Myocyte (in vitro differentiated cells): ENCODE results near the gene CCL21. TPM values are rescaled to one million over a fixed set of nuclear protein-coding genes. Genes with fewer than 3 reads are reported as not detected.
"Not testable (repeated sequence)": the region's sequence is repeated elsewhere in the genome, so short reads cannot be mapped to it uniquely, and the experiment has no call there.

Experiments
- DNase-seq: peaks from one replicate; pipeline ENCODE4 v3.0.0-alpha.2; 2012; ENCODE audit warnings: low read depth
- polyA plus RNA-seq: library from polyadenylated mRNA; unstranded; fragments of >200 nt; gene quantifications from one replicate; pipeline ENCODE4 v1.2.1, GENCODE V29; 2012; ENCODE audit warnings: missing spikeins
- total RNA-seq: library from RNA; depleted of rRNA; stranded (reverse); fragments of >200 nt; gene quantifications from 2 replicates; pipeline ENCODE4 v1.2.3, GENCODE V29; 2014

The CCL21 gene
- not detected in 2 replicates for total RNA-seq
- polyA plus RNA-seq, result not detected

DNA sequence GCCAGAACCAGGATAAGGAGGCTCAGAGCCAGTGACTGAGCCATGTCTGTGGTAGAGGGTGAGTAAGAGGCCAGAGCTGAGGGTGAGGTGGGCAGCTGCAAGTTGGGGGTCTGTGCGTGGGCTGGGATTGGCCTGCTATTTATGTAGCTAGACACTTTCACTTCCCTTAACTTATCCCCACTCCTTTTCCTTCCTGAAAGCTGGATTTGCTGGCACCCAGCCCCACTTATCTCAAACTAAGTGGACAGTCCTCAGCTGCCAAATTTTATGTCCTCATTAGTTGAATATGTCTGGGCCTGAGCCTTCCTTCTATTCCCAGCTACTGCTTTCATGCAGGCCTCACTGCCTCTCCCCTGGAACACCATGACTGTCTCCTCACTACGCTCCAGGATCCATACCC lies at the start of gene CCL21:
Gene CCL21 (minus strand): TSS at position 114 of the 400 bp plus-strand sequence. CDS start 70 bp downstream, at position 44.
- DNase-seq, result peak; percentile 73

GRCh38 chr9:34759432-34760134 lies 49.6 kb upstream of the CCL21 start:
- no peak for DNase-seq

DNA sequence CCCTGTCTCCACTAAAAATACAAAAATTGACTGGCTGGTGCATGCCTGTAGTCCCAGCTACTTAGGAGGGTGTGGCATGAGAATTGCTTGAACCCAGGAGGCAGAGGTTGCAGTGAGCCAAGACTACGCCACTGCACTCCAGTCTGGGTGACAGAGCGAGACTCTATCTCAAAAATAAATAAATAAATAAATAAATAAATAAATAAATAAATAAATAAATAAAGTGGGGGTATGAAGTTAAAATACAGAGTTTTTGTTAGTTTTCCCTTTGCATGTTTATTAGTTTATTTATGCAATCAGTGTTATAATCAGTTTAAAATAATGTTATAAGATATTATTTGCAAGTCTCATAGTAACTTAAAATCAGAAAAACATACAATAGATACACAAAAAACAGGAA lies 40.4 kb upstream of the CCL21 start:
- not testable (repeated sequence) for DNase-seq

DNA sequence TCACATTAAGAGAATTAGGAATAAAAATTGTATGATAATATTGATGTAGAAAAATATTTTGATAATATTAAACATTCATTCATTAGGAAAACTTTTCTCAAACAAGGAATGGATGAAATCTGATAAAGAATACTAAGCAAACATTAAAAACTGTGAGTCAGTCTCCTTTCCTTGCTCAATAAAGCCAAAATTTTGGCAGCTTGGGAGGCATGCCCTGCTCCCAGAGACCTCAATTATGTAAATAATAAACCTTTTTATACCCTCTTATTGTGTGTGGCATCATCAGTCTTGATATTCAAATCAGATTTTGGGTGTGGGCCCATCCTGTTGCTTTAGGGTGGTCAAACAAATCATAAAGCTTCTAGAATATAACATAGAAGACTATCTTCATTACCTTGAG lies 36.6 kb upstream of the CCL21 start:
- DNase-seq, result no peak

DNA sequence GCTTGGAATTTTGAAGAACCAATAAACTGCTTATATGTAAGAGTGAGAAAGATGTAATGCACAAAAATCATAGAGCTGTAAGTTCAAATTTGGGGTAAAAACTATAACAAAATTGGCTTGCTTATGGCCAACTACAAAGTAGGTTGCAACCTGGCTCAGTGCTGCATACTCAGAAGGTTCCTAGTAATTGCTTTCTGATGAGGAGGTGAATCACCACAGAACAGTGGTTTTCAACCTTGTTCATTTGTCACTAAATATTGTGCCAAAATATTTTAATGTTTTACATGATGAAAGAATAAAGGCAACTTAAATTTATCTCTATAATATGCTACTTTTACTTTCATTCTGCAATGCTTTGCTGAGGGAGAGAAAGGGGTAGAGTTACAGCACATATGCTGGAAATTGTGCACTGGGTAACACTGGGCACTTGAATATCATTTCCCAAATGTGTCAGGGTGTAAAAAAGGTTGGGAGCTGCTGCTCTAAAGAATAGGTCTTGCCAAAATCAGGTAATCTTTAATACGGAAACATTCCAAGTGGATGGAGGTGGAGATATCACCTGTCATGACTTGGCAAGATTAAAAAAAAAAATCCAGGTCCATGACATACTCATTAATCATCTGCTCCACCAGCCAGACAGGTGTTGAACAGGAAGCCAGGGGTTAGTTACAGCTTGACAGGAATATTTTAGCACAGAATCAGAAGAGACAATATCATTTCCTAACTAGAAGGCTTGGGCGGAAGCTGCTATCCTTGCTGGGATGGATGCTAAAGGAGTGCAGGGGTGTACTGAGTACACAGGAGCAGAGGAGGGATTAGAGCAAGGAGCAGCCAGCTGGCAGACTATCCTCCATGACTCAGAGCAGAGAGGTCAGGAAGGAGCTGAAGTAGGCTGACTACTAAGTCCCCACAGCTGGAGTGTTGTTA lies 34.6 kb upstream of the CCL21 start:
- peak; percentile 52 for DNase-seq

DNA sequence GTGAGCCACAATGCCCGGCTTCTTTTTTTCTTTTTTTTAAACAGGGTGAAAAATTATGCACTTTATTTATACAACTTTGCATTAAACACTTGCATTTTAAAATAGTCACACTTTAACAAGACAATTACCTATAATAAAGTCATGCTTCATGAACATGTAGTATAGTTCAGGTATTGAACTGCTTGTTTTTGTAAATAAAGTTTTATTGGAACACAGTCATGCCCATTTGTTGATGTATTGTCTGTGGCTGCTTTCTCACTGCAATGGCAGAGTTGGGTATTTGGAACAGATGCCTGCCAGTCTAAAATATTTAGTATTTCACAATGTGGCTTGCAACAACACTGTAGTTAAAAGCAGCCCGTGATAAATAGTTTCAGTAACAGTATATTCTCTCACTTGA lies 32.8 kb upstream of the CCL21 start:
- DNase-seq, result no peak

- no peak for DNase-seq
Measured at GRCh38 chr9:34741628-34742027, 31.7 kb upstream of the CCL21 start.

- DNase-seq, result not testable (repeated sequence)
Measured at GRCh38 chr9:34740176-34740575, 30.2 kb upstream of the CCL21 start.

GRCh38 chr9:34737677-34738260 lies 27.8 kb upstream of the CCL21 start:
- DNase-seq, result no peak

GRCh38 chr9:34734720-34735119 lies 24.8 kb upstream of the CCL21 start:
- DNase-seq, result no peak

DNA sequence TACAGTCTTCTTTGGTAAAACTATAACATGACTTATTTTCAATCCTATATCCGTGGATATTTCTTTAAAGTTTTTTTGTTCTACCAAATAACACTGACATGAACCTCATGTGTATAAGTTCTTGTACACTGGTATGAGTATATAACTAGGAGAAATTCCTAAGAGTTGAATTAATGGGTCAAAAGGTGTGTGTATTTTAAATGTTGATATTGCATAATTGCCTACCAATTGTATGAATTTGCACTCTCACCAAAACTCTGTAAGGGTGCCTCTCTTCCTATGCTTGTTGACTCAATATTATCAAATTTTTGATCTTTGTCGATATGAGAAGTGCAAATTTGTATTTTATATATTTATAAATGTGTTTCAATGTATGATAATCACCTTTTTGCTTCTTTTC lies 22.9 kb upstream of the CCL21 start:
- no peak for DNase-seq

- DNase-seq, result no peak
Measured at GRCh38 chr9:34732478-34732877, 22.5 kb upstream of the CCL21 start.

GRCh38 chr9:34723141-34723540 lies 13.2 kb upstream of the CCL21 start:
- DNase-seq, result no peak

GRCh38 chr9:34719769-34720025 lies 9.8 kb upstream of the CCL21 start:
- DNase-seq, result not testable (repeated sequence)

GRCh38 chr9:34719021-34719768 lies 9.3 kb upstream of the CCL21 start:
- DNase-seq, result no peak

DNA sequence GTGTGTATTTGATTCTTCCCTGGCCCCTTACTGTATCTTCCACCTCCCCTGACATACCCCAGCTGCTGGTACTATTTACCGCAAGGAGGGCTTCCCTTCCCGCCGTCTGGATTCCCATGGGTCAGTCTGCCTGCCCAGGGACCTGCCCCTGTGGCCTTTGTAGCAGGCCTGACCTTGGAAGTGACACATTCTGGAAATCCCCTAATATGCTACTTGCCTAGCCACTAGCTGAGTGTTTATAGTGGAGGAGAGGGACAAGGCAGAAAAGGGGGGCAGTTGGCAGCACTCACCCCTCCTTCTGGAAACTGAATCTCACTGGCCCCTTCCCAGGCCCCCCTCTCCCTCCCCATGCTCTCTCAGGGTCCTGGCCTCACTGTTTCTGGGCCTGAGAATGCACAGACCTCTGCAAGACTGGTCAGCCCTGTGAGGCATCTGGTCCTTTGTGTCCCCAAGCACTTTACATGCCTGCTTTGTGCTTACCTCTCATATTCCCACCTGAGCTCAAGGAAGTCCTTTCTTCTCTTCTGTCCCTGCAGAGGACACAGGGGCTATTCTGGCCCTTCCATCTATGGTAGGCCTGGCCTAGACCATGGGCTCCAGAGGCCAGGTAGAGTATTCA lies 8.2 kb upstream of the CCL21 start:
- DNase-seq, result peak; percentile 5

DNA sequence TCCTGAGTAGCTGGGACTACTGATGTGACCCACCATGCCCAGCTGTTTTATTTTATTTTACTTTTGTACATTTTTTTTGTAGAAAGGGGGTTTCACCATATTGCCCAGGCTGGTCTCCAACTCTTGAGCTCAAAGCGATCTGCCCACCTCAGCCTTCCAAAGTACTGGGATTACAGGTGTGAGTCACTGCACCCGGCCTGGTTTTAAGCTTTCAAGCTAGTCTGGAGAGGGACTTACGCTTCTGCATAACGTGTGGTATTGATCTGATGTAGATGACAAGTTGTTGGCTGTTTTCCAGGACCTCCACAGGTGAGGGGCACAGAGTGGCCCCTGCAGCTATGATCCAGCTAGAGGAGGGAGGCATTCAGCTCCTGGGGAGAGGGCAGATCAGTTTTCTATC lies 6.8 kb upstream of the CCL21 start:
- DNase-seq, result no peak

GRCh38 chr9:34715639-34716215 lies 5.8 kb upstream of the CCL21 start:
- no peak for DNase-seq

DNA sequence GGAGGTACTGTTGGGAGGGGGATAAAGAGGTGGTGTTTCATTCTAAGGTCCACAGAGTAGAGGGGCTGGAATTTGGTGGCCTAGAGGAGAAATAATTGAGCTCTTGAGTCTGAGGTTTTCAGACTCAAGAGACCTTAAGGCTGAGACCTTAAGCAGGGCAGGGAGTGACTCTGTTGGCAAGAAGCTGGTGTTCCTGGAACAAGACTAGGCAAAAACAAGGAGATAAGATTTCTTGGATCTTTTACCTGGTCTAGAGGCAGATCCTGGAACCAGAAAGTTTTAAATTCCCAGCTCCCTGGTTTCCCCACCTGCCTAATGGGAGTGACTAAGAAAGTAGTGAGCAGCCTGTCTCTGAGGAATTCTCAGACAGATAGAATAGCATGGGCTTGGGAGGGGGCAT lies 4.1 kb upstream of the CCL21 start:
- no peak for DNase-seq

- no peak for DNase-seq
Measured at GRCh38 chr9:34712140-34712539, 2.2 kb upstream of the CCL21 start.
